GM19238 (cell line): ENCODE results near the gene OR4D2.

Experiments used
- DNase-seq: peaks from one replicate; pipeline ENCODE4 v3.0.0; 2011; ENCODE audit warnings: low spot score; ENCODE audit not compliant: insufficient read length

OR4D2 gene

DNA sequence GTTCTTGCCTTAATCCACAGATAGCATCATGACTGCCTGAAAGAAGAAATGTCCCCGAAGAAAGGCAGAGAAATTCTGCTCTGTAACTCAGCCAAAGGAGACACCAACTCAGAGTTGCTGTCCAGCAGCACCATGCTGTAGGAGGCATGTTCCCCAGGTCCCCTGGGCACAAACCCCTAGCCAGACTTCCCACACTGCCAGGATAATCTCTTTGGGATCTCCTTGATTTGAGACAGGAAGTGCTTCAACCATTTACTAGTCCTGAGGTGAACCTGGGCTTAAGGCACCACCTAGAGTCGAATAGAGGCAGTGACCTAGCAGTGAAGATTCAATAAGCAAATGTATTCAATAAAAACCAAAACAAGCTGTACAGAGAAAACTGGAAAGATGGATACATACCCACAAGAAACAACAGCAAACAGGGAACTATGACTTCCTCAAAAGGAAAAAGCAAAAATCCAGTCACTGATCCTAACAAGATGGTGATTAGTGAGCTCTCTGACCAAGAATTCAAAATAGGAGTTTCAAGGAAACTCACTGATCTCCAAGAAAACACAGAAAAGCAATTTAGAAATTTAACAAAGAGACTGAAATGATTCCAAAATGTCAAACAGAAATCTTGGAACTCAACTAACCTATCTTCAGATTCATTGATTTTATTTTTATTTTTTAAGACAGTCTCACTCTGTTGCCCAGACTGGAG, 5.7 kb downstream of the OR4D2 start:
- DNase-seq: no peak

DNA sequence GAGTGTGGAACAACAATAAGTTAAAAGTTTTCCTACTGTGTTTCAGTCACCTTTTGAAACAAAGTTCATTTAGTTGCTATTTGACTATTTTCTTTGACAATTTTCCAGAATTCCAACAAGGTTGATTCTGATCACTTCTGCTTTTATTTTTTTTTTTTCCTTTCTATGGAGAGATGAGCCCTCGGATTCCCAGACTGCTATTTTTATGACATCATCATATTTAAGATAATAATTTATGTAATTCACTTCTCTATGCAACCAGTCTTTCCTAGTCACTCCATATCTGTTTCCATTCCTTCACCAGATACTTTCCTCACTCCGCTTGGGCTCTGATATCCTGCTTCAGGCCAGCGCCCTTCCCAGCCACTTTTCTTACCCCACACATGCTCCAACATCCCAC, 8.1 kb downstream of the OR4D2 start:
- DNase-seq: no peak

DNA sequence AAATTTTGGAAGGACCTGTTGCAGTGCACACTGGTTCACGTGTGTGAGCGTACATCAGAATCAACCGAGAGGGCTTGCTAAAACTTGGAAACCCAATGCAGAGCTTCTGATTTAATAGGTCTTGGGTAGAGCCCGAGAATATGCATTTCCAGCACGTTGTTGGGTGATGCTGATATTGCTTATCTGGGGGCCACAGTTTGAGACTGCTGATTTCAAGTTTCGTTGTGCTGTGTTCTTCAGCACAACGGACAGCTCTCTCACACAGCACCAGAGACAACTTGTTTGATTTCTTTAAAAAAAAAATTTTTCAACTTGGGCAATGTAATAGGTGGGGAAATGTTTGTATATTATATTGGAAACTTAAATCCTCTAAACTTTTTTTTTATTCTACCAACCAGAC, 9.4 kb downstream of the OR4D2 start:
- DNase-seq: no peak

DNA sequence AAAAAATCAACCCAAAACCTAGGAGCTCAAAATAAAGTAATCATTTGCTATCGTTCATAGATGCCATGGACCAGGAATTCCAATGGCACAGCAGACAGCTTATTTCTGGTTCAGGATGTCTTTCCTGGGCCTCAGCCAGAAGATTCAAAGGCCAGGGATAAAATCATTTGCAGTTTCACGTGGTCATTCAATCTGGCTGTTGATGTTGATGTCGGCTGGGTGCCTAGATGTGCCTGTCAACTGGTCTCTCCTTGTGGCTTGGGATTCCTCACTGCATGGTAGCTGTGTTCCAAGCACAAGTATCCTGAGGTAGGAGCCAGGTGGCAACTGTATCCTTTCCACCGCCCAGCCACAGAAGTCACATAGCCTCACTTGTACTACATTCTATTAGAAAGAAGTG, 15.0 kb downstream of the OR4D2 start:
- DNase-seq: no peak

DNA sequence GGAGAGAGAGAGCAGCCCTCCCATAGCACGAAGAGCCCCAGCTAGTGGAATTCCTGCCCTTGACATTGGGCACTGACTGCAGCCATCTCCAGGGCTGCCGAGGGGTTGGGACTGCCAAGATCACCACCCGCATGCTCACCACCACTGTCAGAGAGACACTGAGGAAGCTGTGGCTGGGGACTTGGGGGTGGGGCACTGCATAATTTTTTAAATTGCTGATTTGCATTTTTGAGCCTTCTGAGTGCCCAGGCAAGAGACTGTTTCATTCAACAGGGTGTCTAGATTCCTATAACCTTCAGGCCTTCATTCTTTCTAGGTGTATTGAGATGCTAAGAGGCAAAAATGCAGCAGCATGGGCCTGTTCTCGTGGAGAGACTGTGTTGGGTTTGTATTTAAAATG, 16.7 kb downstream of the OR4D2 start:
- DNase-seq: no peak

DNA sequence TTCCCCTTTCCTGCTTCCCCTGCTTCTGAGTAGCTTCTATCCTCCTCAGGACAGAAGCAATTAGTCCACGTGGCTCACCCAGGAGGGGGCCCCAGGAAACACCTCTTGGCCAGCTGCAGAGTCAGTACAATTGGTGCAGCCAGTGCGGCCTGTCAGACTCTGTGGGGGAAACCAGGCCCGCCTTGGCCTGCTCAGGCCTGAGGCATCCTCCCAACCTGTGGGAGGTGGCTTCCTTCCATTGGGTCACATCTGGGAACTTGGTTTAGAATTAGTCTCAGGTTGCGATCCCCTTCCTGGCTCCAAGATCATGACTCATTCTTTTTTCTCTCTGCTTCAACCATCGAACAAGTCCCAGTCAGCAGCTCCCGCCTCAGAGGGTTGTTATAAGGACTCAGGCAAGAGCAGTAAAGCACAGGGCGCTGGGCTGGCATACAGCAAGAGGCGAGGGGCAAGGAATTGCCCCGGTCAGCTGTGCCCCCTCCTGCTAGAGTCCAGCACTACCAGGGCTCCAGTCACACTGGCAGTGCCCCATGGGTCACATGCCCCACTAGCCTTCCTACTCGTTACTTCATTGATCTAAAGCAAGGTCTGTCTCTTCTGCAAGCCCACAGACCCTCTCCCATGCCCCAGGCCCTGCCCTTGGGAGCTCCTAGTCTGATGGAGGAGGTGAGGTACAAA, 17.7 kb downstream of the OR4D2 start:
- DNase-seq: no peak

DNA sequence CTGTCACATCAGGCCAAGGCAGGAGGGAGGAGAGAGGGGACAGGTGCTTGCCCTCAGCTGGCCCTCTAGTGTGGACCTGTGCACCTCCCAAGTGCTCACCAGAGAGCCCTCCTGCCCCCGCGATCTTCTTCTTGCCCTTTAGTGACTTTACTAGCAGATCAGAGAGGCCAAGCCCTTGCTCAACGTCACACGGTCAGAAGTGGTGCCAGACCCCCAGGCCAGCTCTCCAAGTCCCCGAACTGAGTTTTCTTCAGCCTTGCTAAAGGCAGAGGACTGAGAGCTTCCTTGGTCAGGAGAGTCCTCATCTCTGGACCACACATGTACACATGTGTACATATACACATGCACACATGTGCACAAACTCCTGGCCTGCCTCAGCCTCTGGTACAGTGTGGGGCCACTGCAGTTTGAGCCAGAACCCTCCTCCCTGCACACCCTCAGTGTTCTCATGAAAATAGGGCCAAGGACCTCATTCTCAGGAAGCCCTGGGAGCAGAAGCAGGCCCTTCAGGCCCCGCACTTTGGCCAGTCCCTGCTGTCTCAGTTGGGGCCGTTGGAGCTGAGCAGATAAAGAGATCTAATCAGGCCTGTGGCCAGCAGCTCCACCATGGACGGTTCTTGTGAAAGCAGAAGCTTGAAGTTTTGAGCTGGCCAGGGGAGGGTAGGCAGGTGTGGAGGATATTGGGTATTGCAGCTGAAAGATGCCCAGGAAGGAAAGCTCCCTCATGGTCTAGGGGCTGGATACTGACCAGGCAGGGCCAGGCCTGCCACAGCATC, 18.4 kb downstream of the OR4D2 start:
- DNase-seq: no peak

DNA sequence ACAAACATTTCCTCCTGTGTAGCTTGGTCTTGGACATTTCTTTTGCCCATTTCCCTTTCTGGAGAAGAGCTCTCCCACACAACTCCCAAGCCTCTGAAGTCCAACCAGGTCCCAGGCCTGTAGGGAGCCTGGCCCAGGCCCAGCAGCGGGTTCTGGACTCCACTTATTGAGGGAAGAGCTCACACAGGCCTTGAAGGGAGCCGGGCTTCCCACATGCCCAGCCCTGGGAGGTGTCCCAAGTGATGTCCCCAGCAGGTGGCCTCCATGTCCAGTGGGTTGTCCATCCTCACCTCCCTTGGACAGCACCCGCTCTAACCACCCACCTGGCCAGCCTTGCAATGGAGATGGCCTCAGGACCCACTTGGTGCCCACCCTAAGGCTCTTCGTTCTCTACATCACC, 19.8 kb downstream of the OR4D2 start:
- no peak for DNase-seq

DNA sequence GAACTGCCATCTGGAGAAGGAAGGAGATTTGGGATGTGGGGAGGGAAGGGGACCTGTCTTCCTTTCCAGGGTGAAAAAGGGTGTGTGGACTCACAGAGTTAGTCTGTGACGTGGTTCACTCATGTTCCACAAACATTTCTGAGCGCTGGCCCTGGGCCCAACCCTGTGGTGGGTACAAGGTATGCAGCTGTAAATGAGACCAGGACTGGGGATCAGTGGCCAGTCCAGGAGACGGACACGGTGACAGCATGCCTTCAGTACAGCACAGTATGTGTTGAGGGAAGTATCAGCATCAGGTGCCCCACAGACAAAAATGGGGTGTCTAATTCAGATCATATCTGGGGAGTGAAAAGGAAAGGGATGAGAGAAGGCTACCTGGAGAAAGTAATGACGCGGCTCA, 20.3 kb downstream of the OR4D2 start:
- DNase-seq: no peak

DNA sequence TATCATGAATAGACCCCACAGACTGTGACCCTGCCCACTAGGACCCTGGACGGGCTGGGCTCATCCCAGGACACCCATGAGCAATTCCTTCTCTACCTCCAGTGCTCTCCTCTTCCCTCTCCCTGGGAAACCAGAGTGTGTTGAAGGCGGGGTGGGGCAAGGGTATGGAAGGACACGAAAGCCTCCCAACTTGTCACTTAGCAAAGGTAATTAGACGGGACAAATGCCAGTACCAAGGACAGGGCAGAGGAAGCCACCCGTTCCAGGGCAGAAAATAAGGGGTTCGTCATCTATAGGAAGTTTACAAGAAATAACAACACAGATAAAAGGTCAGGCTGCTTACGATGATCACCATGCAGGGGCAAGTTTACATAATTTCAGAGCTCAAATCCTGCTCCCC, 20.9 kb downstream of the OR4D2 start:
- no peak for DNase-seq

DNA sequence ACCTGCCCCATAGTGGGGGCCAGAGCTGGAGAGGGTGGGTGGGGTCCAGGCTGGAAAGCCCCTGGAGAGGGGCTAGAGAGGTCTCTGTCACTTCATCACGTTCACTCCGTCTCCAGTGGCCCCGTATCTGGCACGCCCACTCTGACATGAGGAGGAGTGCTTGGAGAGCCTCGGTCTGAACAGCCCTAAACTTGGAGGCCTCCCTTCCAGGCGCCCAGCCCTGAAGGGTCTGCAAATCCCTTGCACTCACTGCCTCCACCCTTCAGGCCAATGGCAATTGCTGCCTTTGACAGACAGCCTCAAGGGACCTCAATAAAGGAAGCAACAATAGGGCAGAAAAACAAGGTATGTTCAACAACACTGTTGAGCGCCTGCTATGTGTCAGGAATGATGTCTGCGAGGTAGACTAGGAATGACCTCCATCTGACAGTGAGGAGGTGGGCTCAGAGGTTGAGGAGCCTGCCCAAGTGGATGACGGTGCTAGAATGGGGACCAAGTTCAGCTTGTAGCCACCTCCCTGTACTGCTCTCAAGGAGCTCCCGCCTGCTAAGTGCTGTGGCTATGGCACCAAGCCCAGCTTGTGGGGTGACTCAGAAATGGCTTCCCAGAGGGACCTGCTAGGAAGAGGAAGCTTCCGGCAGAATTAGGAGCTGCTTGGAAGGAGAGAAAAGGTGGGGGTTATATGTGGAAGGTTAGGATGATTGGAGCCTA, 22.8 kb downstream of the OR4D2 start:
- DNase-seq: no peak

DNA sequence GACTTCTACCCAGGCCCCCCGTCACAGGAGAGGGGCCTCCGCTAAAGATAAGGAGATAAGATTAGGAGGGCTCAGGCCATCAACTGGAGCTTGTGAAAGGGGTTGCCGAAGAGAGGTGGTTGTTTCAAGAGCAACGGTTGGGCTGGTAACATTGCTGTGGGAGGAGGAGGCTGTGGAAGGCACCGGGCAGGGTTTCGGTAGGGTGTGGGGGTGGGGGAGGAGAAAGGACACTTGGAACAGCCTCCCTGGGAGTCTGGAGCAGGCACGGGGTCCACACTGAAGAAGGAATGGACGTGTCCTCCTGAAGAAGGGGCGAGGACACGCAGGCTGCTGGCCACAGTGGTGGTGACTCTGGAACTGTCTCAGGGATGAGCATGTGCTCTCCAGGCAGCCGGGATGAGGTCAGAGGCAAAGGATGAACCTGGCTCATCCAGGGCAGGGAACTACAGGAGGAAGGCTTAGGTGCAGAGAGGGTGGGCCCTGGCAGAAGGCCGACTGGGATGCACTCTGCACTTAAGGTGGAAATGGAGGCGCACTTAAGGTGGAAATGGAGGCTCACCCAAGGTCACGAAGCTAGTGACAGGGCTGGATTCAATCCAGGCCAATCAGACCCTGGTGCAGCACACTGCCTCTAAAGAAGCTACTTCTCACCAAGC, 24.6 kb downstream of the OR4D2 start:
- no peak for DNase-seq

DNA sequence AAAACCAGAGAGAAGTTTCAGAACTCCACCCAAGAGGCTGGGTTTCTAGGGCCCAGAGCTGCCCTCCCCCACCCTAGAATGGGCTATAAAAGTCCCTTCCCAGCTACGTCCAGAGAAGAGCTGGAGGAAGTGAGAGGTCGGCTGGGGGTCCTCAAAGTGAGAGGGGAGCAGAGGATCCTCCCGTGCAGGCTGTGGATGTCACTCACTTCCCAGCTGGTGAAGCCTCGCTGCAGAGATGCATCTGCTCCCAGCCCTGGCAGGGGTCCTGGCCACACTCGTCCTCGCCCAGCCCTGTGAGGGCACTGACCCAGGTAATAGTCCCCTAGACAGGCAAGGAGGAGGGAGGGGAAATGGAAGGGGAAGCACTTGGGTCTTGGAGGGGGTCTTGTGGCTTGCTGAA, 25.8 kb downstream of the OR4D2 start, which contains the start of gene EPX:
Gene EPX (plus strand): TSS at position 115 of the 400 bp plus-strand sequence. CDS start 121 bp downstream, at position 236.
- no peak for DNase-seq

DNA sequence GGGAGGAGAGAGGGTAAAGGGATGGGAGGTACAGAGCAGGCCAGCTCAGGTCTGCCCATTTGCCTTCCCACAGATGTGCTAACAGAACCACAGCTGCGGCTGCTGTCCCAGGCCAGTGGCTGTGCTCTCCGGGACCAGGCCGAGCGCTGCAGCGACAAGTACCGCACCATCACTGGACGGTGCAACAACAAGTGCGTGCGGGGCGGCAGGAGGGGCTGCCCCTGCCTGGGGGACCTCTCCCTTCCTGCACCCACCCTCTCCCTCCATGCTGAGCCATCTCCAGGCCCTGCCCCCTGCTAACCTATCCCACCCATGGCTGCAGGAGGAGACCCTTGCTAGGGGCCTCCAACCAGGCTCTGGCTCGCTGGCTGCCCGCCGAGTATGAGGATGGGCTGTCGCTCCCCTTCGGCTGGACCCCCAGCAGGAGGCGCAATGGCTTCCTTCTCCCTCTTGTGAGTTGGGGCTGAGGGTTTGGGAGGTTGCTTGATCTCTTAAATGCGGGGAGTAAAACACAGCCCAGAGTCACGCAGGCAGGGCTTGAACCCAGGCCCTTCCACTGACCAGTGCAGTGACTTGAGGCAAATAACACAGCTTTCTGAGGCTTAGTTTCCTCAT, 27.0 kb downstream of the OR4D2 start:
- DNase-seq: no peak

DNA sequence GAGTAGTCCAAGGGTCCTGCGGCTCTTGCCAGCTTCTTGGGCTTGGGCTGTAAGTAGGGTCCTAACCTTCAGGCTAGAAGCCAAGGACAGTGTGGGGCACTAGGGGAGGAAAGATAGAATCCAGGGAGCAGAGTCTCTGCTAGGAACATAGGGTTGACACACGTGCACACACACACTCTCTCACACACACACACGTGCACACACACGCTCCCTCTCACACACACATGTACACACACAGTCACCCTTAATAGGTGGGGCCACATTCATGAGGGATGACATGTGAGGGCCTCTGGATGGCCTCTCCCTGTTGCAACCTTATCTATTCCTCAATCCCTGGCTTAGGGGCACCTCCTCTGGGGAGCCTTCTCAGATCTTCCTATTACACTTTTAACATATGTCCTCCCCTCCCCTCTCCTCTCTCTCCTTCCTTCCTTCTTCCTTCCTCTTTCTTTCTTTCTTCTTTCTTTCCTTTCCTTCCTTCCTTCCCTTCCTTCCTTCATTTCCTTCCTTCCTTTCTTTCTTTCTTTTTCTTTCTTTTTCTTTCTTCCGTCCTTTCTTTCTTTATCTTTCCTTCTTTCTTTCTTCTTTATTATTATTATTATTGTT, 28.8 kb downstream of the OR4D2 start:
- no peak for DNase-seq

DNA sequence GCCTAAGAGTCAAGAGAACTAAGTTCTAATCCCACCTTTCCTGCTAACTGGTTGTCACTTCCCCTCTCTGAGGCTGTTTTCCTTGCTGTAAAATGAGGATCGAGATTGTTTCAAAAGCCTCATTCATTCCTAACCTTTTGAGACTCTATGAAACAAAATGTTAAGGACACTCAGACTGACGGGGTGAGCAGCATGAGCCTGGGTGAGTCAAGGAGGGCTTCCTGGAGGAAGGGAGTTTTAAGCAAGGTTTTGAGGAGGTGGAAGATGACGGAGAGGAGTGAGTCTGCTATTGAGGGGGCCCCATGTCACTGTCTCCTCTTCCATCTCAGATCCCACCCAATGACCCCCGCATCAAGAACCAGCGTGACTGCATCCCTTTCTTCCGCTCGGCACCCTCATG, 29.8 kb downstream of the OR4D2 start:
- DNase-seq: no peak

DNA sequence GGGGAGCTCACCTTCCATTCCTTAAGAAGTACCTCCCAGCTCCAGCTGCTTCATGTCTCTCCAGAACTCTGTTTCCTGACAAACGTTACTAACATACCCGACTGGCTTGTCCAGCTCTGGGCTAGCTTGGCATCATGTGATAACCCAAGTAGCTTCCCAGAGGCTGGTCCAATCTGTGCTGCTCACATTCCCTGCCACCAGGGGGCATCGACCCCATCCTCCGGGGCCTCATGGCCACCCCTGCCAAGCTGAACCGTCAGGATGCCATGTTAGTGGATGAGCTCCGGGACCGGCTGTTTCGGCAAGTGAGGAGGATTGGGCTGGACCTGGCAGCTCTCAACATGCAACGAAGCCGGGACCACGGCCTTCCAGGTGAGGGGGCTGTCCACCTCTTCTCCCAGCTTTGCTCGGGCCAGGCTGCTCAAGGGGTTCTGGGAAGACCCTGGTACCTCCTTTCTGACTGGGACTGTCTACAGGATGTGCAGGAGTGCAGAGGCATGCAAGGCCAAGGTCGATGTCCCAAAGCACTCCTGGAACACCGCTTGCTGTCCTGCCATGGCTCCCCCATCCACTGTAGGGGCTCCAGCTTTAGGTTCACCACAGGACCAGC, 33.3 kb downstream of the OR4D2 start:
- DNase-seq: peak; percentile 64

DNA sequence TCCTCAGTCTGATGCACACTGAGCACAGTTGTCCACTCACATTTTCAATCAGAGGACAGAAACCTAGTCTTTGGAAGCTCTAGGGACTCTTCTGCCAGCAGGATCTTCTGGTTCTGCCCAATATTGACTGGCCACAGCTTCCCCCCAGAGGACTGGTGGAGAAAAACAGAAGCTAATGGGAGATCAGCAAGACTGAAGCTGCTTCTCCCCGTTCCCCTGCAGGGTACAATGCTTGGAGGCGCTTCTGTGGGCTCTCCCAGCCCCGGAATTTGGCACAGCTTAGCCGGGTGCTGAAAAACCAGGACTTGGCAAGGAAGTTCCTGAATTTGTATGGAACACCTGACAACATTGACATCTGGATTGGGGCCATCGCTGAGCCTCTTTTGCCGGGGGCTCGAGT, 36.1 kb downstream of the OR4D2 start:
- no peak for DNase-seq

DNA sequence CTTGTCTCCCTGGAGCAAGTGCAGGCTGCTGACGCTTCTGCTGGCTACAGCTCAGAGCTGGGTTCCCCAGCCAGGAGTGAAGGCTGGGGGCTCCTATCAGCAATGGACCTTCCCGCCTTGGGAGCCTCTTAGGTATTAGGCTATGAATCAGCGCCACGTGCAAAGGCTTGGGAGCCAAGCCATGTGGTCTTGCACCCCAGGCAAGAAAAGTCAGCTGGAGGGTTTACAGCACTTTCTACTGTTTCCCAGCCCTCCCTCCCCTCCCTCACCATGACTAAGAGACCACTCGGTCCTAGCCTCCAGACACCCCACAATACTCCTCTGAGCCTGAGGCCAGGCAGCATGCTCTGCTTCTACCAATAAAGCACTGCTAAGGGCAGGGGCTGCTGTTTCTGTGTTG, 38.0 kb downstream of the OR4D2 start:
- no peak for DNase-seq

DNA sequence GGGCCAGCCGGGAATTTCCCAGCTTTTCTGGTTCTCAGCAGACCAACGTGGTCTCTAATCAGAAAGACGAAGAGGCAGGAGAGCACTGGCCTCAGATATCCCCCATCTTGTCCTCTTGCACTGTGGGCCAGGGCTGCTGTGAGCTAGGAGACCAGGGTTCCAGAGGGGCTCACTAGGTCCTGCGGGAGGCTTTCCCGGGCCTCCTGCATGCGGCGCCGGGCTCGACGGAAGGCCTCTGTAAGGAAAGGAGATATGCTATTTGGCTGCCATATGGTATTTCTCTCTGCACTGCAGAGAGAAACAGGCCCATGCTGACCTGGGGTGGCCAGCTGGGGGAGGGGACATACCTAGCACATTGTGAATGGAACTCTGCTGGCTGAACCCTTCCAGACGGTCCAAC, 39.2 kb downstream of the OR4D2 start:
- DNase-seq: no peak
